CD4-positive, alpha-beta T cell treated with Interferon gamma for 1 hour (primary cell): Measurements from ENCODE around the gene CYB561D1.
A peak's percentile ranks its signal among the peaks of the same experiment; 100 is the strongest.

ENCODE experiments used
- DNase-seq: peaks from one replicate; pipeline ENCODE4 v3.0.0-alpha.2; 2020

CYB561D1 gene

DNA sequence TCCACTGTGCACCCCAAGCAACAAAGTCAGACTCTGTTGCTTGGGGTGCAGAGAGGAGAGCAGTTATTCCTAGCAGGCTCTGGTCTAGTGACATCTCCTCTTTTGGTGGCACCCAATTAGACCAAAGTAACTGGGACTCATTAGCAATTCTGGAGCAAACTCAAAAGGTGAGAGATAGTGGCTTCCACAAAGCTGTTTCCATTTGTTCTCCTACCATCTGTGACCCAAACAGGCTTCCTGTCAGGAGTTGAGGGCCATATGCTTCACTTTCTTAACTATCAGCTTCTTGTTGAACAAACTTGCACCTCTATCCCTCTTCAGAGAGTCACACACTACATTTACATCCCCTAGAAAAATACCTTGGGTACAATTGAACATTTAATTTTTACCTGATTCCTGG lies 11.7 kb upstream of the CYB561D1 start:
- no peak for DNase-seq

DNA sequence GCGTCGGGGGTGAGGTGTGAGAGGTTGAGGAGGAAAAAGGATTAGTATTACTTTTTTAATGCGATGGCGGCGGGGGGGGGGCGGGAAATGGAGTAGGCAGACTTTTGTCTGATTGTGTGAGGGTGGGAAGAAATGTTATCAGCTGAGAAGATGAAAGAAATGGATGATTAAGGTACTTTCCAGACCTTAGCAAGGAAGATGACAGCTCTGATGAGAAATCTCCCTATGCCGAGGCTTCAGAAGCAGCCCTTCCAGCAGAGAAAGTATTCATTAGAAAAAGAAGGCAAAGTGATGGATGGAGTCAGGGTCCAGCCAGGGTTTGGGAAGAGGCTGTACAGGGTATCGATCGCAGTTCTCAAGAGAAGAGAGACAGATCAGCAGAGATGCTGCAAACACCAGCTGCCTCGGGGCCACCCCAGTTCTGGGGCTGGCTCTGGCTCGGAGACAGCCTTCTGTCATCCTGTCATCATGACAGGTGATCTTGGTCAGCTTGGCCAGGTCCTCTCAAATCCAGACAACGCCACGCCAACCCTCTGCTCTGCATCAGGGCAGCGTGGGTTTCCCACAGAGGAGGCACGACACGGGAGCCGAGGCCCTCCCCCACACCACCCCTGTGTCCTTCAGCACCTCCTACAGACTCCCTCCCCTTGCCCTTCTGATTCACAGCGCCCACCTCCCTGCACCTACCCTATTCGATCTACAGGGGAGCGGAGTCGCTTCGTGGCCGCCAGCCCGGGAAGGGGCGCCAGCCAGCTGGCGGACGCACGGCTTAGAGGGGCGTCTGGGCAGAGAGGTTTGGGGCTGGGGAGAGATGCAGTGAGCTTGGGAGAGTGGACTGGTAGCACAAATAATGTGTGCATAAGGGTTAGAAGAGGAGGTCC lies 10.9 kb upstream of the CYB561D1 start:
- DNase-seq, result peak; percentile 40

DNA sequence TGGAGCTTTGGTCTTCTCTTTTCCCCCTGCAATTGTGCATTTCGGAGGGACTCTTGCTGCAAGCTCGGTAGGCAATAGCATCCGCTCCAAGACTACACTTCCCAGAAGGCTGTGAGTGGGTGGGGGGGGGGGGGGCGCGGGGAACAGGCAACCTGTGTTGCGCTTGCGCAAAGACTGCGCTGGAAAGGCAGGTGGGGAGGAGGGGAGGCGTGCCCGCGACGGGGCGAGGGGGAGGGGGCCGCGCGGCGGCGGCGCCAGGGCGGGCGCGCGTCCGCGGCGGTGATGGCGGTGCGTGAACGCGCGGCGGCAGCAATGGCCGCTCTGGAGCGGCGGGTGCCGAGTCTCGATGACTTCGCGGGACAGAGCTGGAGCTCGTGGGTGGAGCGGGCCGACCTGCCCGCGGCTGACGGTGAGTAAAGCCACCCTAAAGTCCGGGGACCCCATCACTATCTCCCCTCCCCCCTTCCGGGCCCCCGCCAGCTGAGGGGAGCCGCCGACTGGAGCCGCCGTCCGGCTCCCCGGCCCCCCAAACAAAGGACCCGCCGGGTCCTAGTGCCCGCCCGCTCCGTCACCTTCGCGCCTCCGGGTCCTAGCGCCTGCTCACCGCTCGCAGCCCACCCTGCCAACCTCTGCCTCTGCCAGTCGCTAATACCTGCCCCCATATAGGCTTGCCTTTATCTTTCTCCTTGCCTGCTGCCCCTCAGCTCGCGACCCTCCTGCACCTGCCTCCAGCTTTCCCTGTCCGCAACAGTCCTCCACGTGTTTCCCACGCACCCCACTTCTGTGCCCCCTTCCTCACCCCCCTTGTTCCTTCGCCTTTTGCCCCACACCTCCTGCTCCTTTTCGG lies 10.0 kb upstream of the CYB561D1 start, which contains the start of gene ATXN7L2:
Gene ATXN7L2, plus strand, starts transcription at position 234 of the 847 bp plus-strand sequence. Its CDS starts 49 bp downstream, at position 283.
- peak; percentile 96 for DNase-seq

DNA sequence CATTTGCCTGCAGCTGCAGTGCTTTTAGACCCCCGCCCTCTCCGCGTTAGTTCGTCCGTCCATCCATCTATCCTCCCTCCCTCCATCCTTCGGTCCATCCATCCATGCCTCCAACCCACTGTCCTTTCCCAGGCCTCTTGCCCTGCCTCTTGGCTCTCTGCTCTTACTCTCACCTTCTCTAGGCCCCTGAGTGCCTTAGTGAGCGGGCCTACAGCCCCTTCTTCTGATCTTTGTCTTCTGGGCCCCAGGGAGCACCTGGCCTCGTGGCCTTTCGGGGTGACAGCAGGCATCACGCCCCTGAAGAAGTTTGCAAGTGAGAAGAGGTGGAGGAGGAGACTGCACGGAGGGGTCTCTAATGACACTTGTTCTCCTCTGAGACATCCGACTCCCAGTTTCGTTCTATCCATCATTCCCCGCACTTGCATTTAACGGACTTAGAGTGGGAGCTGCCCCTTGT lies 9.3 kb upstream of the CYB561D1 start:
- no peak for DNase-seq

DNA sequence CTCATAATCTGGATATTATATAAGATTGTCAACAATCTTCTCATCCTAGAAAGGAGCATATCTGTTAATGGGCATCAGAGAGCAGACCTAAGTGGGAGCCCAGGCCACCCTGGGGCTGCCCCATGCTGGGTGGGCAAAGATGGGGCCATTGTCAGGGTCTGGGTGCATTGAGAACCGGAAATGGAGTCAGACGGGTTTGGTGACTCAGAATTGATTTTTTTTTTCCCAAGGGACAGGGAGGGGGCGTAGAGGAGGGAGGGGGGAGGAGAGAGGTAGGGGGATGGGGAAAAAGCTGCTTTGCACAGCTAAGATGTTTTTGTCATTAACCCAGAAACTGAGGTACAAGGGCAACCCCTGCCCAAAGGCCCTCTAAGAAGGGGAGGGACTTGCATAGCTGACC lies 8.9 kb upstream of the CYB561D1 start:
- DNase-seq, result no peak

DNA sequence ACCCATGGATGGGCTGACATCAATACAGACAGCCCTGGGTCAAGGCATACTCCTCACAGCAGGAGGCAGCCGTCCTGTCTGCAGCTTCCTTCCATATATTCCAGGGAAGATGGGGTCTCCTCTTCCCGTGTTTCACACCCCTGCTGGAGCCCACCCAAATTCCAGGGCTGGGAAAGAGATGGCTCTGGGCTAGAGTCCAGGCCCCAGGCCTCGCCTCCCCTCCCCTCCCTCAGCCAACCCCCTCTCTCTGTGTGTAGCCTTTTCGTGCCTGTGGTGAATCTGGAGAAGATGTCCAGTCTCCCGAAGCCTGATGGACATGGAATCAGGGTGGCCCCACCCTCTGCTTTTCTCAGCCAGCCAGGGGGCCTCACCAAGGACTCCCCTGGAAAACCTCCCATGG lies 6.6 kb upstream of the CYB561D1 start:
- no peak for DNase-seq

DNA sequence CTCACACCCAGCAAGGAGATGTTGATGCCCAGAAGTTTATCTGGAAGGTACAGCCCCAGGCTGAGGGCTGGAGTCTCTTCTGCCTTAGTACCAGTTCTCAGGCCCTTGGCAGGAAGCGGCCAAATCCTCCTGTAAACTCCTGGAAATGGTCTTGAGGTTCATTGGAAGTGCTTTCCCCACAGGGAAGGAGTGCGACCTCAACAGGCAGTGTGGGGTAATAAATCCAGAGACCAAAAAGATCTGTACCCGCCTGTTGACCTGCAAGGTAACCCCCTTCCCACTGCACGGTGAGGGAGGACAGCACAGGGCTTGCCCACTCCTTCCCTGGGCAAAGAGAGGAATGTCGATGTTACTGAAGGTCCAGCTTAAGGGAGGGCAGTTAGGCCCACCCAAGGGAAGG lies 5.7 kb upstream of the CYB561D1 start:
- DNase-seq, result no peak

DNA sequence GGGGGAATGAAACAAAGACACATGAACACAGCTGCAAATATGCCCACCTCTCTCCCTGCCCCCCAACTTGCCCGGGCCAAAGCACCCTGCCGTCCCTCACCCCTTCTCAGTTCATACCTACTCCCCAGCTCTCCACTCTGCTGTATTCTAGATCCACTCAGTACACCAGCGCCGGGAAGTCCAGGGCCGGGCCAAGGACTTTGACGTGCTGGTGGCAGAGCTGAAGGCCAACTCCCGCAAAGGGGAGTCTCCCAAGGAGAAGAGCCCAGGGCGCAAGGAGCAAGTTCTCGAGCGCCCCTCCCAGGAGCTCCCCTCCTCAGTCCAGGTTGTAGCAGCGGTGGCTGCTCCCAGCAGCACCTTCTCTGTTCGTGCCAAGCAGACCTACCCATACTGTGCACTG lies 5.2 kb upstream of the CYB561D1 start:
- DNase-seq, result no peak

DNA sequence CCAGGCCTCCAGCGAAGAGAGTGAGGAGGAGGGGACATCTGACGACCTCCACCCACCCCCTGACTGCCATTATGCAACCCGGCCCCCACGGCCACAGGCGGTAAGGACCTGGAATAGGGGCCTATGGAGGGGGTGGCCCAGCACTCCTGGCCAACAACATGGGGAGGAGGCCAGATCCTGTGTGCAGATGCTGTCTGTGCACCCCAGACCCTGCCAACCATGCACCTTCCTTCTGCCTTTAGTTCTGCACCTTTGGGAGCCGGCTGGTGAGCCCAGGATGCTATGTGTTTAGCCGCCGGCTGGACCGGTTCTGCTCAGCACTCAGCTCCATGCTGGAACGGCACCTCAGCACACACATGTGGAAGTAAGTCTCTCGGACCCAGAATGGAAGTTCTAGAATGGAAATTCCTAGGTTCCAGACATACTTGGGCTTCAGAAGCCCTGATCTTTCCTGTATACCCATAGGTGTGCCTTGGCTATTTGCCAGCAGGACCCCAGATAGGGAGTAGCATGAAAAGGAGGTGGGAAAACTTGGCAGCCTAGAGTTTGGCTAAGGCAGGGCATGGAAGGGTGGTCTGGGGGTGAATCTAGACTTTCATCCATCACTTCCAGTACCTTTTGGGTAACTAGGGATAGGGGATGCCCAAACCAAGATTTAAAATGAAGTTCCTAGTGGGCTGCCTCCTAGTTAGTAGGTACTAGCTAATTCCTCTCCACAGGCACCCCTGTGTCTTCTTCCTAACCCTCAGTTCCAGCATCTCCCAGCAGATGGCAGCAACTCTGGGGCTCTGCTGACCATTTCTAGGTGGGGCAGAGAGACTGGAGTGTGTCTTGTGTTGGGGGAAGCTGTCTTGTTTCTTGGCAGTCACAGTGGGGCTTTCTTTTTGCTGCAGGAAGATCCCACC lies 3.6 kb upstream of the CYB561D1 start:
- DNase-seq, result peak; percentile 70

DNA sequence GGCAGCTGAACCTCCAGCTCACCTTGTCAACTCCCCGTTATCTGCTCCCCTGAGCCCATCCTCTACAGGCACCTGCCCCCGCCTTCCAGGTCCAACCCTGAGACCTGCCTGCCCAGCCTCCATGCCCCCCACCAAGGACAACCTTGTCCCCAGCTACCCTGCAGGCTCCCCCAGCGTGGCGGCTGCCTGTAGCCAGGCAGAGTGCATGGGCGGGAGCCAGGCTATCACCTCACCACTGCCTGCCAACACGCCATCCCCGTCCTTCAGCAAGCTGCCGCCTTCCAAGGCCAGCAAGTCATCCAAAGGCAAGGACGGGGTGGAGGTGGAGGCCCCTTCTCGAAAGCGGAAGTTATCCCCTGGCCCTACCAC lies 3.0 kb upstream of the CYB561D1 start:
- DNase-seq, result no peak

DNA sequence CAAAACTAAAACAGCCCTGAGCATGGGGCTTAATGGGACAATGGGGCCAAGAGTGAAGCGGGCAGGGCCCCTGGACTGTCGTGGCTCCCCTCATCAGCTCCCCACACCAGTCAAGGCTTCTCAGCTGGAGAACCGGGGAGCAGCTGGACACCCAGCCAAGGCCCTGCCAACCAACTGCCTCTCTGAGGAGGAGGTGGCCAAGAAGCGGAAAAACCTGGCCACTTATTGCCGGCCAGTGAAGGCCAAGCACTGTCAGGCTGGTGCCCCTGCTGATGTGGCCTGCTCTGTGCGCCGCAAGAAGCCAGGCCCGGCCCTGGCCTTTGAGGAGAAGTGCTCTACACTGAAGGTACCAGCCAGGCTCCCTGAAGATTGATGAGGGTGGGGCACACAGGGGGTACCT lies 2.5 kb upstream of the CYB561D1 start:
- DNase-seq, result no peak

DNA sequence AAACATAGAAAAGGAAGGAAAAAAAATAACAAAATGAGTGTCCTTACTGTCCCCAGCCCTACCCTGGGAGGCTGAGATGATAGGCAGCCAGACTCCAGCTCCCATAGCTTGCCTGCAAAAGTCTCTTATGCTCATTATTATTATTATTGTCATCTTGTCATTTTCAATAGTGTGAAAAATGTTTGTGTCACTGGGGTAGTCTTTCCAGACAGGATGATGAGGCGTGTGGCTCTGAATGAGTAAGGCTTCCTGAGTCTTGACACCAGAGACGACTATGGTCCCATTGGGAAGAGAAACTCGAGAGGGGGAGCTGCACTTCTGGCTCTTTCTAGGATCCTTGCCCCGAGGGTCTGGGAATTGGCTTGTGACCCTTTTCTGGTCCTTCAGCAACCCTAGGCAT lies 1.1 kb upstream of the CYB561D1 start:
- DNase-seq, result no peak

DNA sequence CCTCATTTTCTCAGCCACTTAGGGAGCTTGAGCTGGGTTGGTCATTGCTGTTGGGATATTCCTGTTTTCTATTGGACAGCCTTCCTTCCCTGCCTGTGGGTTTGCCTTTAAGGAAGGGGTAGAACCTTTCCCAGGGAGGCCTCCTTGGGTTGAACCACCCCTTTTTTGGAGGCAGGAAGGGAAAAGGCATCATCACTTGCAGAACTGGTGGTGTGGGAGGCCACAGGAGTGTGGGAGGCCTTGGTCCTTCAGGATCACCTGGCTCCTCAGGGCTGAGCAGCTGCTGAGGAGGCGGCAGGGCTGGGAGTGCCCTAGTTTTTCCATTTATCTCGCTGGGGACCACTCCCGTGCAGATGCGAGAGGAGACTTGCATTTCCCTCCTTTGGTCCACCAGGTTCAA lies 667 bp upstream of the CYB561D1 start:
- no peak for DNase-seq

DNA sequence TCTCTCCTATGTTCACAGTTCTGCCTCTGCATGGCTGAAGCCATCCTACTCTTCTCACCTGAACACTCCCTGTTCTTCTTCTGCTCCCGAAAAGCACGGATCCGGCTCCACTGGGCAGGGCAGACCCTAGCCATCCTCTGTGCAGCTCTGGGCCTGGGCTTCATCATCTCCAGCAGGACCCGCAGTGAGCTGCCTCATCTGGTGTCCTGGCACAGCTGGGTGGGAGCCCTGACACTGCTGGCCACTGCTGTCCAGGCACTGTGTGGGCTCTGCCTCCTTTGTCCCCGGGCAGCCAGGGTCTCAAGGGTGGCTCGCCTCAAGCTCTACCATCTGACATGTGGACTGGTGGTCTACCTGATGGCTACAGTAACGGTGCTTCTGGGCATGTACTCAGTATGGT lies 1.8 kb downstream of the CYB561D1 start:
- DNase-seq, result no peak

DNA sequence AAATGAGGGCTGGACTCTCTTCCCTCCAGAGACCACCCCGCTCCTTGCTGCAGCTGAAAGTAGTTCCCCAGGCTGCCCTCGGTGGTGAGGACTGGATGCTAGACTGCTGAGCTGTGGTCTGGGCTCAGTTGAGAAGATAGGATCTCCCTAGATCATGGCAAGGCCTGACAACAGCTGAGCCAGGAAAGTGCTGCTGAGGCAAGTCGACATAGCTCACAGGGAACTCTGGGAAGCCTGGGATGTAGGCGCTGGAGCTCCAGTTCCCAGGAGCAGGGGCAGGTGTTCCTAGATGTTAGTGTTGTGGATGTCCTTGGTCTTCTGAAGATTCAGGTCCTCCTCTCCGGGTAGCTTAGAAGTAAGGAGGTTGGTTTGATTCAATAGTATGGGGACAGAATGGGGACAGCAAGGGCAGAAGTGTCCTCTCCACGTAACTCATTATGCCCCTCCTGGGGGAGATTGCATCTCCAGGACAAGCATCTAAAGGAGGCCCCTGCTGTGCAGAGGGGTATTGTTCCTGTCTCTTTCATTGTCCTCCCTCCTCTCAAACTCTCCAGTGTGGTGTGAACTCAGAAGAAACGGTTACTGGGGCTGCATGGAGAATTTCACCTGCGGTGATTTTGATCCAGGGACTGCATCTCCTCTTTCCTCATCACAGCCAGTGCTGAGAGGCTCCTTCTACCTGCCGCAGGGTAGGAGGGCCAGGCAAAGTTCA lies 3.7 kb downstream of the CYB561D1 start:
- DNase-seq, result no peak

DNA sequence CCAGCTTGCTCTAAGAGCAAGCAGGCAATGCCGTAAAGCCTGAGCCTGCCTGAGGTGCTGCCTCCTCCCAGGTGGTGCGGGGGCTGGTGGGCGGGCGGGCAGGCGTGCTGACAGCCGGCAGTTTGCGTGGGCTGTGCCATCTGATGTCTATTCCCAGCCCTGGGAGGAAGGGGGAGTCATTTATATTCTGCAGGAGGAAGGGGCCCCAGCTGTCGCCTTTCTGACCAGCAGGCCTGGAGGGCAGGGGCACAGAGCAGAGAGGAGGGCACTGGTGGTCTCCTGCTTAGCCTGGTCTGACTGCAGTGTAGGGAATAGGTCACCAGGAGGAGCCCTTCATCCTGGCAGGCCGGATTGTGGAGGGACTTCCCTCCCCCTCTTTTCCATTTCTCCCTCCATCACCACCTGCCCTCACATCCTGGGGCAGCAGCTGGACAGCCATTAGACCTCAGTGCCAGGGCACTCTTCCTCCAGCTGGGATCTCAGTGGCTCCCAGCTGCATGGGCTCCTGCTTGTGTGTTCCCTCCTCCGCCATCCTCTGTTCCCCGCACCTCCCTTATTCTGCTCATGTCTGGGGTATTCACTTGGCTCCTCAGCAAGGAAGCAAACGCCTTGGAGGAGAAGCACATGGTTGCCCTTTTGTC lies 4.4 kb downstream of the CYB561D1 start:
- no peak for DNase-seq

DNA sequence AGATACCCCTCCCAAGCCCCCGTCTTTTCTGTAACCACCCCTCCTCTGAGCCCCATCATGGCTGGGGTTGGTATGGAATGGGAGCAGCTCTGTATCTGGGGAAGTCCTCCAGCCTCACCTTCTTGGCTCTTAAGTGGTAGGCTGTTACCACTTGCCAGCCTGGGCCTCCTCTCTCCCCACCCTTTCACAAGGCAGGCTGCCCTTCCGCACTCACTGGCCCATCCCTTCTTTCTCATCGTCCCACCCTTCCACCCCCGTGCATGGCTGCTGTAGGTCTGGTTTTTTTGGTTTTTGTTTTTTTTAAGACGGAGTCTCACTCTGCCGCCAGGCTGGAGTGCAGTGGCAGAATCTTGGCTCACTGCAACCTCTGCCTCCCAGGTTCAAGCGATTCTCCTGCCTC lies 5.2 kb downstream of the CYB561D1 start:
- DNase-seq, result no peak

DNA sequence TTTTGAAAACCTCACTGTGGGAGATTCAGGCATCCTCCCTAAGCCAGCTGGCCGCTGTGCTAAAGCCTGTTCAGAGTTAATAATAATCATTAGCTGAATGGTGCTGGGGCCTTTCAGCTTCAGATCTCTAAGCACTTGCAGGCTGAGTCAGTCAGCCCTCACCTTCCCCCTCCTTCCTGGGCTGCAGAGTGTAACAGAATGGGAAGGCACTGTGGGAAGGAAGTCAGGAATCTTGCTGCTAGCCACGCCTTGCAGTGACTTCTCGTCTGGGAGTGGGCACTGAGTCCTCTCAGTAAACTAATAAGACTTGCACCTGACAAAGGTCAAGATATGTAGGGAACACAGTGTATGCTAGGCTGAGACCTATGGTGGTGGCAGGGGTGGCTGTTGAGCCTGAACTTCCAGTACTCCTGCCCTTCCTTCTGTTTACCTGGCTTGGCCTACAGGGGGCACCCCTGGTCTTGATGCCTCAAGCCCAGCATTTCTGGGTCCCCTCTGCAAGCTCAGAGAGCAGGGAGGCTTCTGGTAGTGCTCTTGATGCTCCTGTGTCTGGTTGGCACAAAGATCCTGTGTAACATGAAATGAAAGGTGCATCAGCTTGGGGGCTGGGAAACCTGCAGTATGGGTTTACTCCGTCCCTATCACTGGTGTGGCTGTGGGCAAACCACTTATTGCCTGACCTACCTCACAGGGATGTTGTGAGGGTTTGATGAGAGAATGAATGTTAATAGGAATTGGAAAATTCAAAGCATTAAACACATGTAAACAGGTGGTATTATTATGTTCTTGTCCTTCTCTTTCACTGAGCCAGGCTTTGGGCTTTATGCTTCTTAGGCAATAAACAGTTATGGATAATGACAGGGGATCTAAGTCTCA lies 6.0 kb downstream of the CYB561D1 start:
- DNase-seq, result peak; percentile 55

DNA sequence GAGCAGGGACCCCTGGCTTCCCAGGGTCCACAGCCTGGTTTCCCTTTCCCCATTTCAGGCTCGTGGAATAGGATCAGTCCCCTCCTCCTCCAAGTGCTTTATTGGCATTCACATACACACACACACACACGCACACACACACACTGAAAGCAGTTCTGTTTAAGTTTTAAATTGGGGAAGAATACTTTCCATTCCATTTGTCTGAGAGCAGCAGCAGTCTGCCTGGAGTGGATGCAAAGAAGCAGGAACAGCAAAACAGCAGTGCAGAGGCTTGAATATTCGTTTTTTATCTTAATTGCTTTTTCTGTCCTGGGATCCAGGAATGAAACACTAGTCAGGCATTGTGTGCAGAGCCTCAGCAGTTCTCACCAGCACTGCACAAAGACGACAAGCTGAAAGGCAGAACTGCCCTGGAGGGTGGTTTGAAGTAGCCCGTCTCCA lies 7.1 kb downstream of the CYB561D1 start:
- no peak for DNase-seq

DNA sequence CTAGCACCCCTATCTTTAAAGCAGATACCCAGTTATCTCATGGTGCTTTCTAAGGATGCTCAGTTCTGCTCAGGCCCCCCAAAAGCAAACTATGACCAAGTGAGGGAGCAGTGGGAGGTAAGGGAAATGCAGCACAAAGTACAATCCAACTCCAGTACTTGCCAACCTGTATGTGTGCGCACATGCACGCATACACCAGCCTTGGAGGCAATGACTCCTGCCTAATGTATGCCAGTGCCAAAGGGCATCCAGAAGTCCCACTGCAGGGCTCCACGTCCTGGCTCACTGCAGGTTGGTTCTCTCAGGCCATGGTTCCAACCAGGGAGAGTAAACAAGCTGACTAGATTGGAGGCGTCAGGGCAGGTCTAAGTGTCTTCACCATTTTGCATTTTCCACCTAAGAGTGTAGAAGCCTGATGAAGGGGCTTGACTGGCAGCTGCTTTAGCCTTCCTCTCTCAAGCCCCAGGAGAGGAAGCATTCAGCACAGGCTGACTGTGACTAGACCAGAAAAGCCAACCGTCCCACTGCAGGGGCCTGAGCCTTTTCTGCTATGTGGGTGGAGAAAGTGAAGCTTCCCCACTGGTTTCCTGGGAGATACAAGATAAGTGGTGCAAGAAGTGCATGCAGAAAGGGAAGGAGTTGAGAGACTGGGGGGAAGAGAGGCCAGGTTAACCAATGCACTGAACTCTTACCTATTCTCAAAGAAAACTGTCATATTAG lies 7.9 kb downstream of the CYB561D1 start:
- no peak for DNase-seq
